Sigmoid colon (tissue), 7 donors: ENCODE measurements around the gene RNASE13. TPM values are rescaled to one million over a fixed set of nuclear protein-coding genes. Genes with fewer than 3 reads are reported as not detected.

Experiments
- DNase-seq: peaks from one replicate; pipeline ENCODE4 v3.0.0-alpha.2; 2019
- H3K27ac ChIP-seq, 4 donors: fragments of 200-600 bp; sonication (generic); one replicate each; pipeline ENCODE4 v1.5.1; 2016 to 2019; ENCODE audit warnings: mild to moderate bottlenecking in 1 of 4
- H3K27me3 ChIP-seq, 3 donors: fragments of 200-600 bp; sonication (generic); one replicate each; pipeline ENCODE4 v1.5.1; 2019; ENCODE audit warnings: mild to moderate bottlenecking in 1 of 3
- H3K36me3 ChIP-seq, 4 donors: fragments of 200-600 bp; sonication (generic); one replicate each; pipeline ENCODE4 v1.5.1; 2016 to 2019
- H3K4me1 ChIP-seq, 4 donors: fragments of 200-600 bp; sonication (generic); one replicate each; pipeline ENCODE4 v1.5.1; 2017 to 2019
- H3K4me3 ChIP-seq, 4 donors: fragments of 200-600 bp; sonication (generic); one replicate each; pipeline ENCODE4 v1.5.1; 2017 to 2019; ENCODE audit warnings: mild to moderate bottlenecking in 2 of 4, moderate library complexity in 1 of 4
- H3K9me3 ChIP-seq, 4 donors: fragments of 200-600 bp in 3 of 4; sonication (generic) in 3 of 4; one replicate each; pipeline versions ENCODE4 v1.5.1 to v1.6.1; 2013 to 2019
- EP300 ChIP-seq, 4 donors: sonication (generic); formaldehyde crosslinking; IDR thresholded peaks; one replicate each; pipeline ENCODE4 v1.6.1; 2017; ENCODE audit warnings: antibody characterized with exemption in 4 of 4
- POLR2A ChIP-seq, 2 donors: fragments of 450-650 bp; IDR thresholded peaks; one replicate each; pipeline ENCODE4 v1.6.1; 2016; ENCODE audit warnings: antibody characterized with exemption in 2 of 2, mild to moderate bottlenecking in 2 of 2, moderate library complexity in 2 of 2
- POLR2AphosphoS5 ChIP-seq, 4 donors: sonication (generic); formaldehyde crosslinking; IDR thresholded peaks; one replicate each; pipeline ENCODE4 v1.6.1; 2017; ENCODE audit warnings: antibody characterized with exemption in 4 of 4
- whole genome bisulfite sequencing, 2 donors: extraction: QIAGEN DNeasy Blood & Tissue Kit; methylation state at CpG; one replicate each; pipeline ENCODE4 v1.1.7; 2013; 5-methylcytosine and 5-hydroxymethylcytosine counted together
- intact Hi-C: fragments of 100-400 bp; cut with DNase I; formaldehyde crosslinking; loops from one replicate; pipeline ENCODE4 v1.15.1; 2023
- polyA plus RNA-seq, 3 donors: library from polyadenylated mRNA; stranded (reverse); fragments of 200-250 nt; gene quantifications; one replicate each; pipeline ENCODE4 v1.2.3, GENCODE V29; 2013
- total RNA-seq, 4 donors: library from RNA; depleted of rRNA; stranded (reverse); fragments of >200 nt; gene quantifications; one replicate each; pipeline ENCODE4 v1.1.0, GENCODE V29; 2016
- TF ChIP-seq, protein P1 (sequence below), 4 experiments: fragments of 450-650 bp in 3 of 4; fragments of 200-600 bp in 1 of 4; IDR thresholded peaks; one replicate each; pipeline ENCODE4 v1.5.1; 2016 to 2019; ENCODE audit warnings: antibody characterized with exemption in 4 of 4, mild to moderate bottlenecking in 3 of 4, moderate library complexity in 2 of 4
- donor health status: healthy with polysubstance abuse.
- donor health status: Bipolar disorder and iron deficiency.
- donor health status: healthy.

Gene RNASE13
- total and polyA plus RNA-seq, 7 donors, result not detected

- H3K36me3 ChIP-seq, result peaks cover 35 to 46% (median 41%) of the 10 kb centered on the region in 4 donors
- WGBS, 2 donors, result 15 to 64% methylated on average over 3 of the region's 3 CpGs
- intact Hi-C loops, result loop anchor here (10.0 kb wide), 1 partner anchor 457 kb away; the partner anchor contains the start of gene CHD8
These were observed 36.5 kb downstream of the RNASE13 start for GRCh38 chr14:20998139-20998538.

DNA sequence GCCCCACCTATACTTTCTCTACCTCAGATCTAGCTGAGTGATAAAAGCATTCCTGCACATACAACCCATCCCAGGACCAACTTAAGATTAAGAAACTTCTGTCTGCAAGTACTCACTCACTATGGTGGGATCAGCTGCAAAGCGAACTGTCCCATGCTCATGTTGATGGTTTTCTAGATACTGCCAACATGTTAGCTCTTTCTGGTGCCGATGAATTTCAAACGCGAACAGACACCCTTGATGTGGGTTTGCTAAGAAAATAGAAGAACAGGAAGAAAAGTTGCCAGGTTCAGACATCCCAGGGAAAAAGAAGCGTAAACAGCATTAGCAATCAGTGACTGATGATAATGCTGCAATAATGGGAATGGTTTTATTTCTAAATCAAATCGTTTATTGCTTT is 37.0 kb downstream of the RNASE13 start:
- Histone ChIP-seq H3K36me3 (peaks cover 40 to 52% (median 45%) of the 10 kb centered on the region in 4 donors), H3K9me3 (no peaks in the 10 kb centered on the region), H3K4me3 (no peak overlapping the region), H3K4me1 (peaks cover 0 to 12% (median 9%) of the 10 kb centered on the region in 4 donors), H3K27ac (no peak overlapping the region), H3K27me3 (no peaks in the 10 kb centered on the region)
- TF ChIP-seq POLR2A (IDR thresholded peaks at IDR 0.05) (no peak), EP300 (IDR thresholded peaks at IDR 0.05) (no peak), POLR2AphosphoS5 (IDR thresholded peaks at IDR 0.05) (no peak)
- TF ChIP-seq, protein P1, sequence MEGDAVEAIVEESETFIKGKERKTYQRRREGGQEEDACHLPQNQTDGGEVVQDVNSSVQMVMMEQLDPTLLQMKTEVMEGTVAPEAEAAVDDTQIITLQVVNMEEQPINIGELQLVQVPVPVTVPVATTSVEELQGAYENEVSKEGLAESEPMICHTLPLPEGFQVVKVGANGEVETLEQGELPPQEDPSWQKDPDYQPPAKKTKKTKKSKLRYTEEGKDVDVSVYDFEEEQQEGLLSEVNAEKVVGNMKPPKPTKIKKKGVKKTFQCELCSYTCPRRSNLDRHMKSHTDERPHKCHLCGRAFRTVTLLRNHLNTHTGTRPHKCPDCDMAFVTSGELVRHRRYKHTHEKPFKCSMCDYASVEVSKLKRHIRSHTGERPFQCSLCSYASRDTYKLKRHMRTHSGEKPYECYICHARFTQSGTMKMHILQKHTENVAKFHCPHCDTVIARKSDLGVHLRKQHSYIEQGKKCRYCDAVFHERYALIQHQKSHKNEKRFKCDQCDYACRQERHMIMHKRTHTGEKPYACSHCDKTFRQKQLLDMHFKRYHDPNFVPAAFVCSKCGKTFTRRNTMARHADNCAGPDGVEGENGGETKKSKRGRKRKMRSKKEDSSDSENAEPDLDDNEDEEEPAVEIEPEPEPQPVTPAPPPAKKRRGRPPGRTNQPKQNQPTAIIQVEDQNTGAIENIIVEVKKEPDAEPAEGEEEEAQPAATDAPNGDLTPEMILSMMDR (IDR thresholded peaks at IDR 0.05), result no peak
- intact Hi-C loops, result loop anchor here (10.0 kb wide), 1 partner anchor 457 kb away; the partner anchor contains the start of gene CHD8
- DNase-seq, result no peak
- 15 to 55% methylated on average over 6 of the region's 6 CpGs for WGBS, 2 donors

More at GRCh38 chr14:20998139-20998538, 36.5 kb downstream of the RNASE13 start:
- TF ChIP-seq POLR2A (IDR thresholded peaks at IDR 0.05) (no peak), POLR2AphosphoS5 (IDR thresholded peaks at IDR 0.05) (no peak), EP300 (IDR thresholded peaks at IDR 0.05) (no peak)
- TF ChIP-seq, protein P1 (IDR thresholded peaks at IDR 0.05), result no peak
- Histone ChIP-seq H3K4me1 (peaks cover 0 to 12% (median 9%) of the 10 kb centered on the region in 4 donors), H3K27ac (peak overlapping the region in 1 of 4 donors; percentile 51), H3K4me3 (no peak overlapping the region), H3K9me3 (no peaks in the 10 kb centered on the region), H3K27me3 (no peaks in the 10 kb centered on the region)
- no peak for DNase-seq

DNA sequence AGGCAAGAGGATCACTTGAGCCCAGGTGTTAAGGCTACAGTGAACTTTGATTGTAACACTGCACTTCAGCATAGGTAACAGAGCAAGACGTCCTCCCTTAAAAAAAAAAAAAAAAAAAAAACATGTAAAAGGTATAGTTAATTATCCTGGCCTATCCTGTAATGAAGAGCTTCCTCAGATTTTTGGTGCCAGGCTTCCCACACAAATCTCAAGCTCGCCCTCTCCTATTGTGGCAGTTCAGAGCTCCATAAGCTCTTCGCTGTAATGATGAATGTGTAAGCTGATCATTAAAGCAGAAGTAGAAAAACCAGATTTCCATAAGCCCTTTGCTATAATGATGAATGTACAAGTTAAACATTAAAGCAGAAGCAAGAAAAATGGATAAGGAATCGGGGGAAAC is 37.5 kb downstream of the RNASE13 start:
- no peak for TF ChIP-seq POLR2AphosphoS5 (IDR thresholded peaks at IDR 0.05)
- no peak for TF ChIP-seq EP300 (IDR thresholded peaks at IDR 0.05)
- TF ChIP-seq POLR2A (IDR thresholded peaks at IDR 0.05), result no peak
- 15 to 65% methylated on average over 4 of the region's 4 CpGs for WGBS, 2 donors
- DNase-seq, result no peak
- H3K27me3 ChIP-seq, result no peaks in the 10 kb centered on the region
- H3K27ac ChIP-seq, result no peak overlapping the region
- H3K9me3 ChIP-seq, result no peaks in the 10 kb centered on the region
- H3K4me3 ChIP-seq, result no peak overlapping the region
- intact Hi-C loops, result loop anchor here (10.0 kb wide), 1 partner anchor 458 kb away; the partner anchor contains the start of gene CHD8
- H3K36me3 ChIP-seq, result peaks cover 42 to 56% (median 49%) of the 10 kb centered on the region in 4 donors
- H3K4me1 ChIP-seq, result peaks cover 0 to 14% (median 9%) of the 10 kb centered on the region in 4 donors

DNA sequence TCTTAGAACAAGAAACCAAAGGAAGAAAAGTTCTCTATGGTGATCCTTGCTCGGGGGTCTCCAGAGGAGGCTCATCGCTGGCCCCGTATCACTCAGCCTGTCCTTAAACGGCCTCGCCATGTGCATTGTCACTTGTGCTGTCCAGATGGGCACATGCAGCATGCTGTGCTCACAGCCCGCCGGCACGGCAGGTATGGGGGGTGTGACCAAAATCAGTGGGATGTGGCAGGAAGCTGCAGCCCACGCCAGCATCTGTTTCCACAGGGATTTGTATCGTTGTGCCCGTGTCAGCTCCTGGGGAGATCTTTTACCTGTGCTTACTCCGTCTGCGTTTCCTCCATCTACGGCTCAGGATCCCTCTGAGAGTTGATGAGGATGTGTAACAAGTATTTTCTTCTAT is 38.1 kb downstream of the RNASE13 start:
- Histone ChIP-seq H3K27me3 (no peaks in the 10 kb centered on the region), H3K4me3 (no peak overlapping the region), H3K9me3 (no peaks in the 10 kb centered on the region), H3K27ac (no peak overlapping the region), H3K36me3 (peaks cover 42 to 59% (median 54%) of the 10 kb centered on the region in 4 donors), H3K4me1 (peaks cover 0 to 20% (median 15%) of the 10 kb centered on the region in 4 donors)
- no peak for DNase-seq
- TF ChIP-seq, protein P1 (IDR thresholded peaks at IDR 0.05), result no peak
- TF ChIP-seq POLR2A (IDR thresholded peaks at IDR 0.05) (no peak), POLR2AphosphoS5 (IDR thresholded peaks at IDR 0.05) (no peak), EP300 (IDR thresholded peaks at IDR 0.05) (no peak)
- WGBS, 2 donors, result 19 to 72% methylated on average over 14 of the region's 14 CpGs
- intact Hi-C loops, result loop anchor here (10.0 kb wide), 1 partner anchor 458 kb away; the partner anchor contains the start of gene CHD8

- intact Hi-C loops, result loop anchor here (10.0 kb wide), 1 partner anchor 465 kb away; the partner anchor contains the start of gene CHD8
- Histone ChIP-seq H3K27me3 (no peaks in the 10 kb centered on the region), H3K36me3 (peaks cover 22 to 35% (median 31%) of the 10 kb centered on the region in 4 donors), H3K4me3 (peak within 1 kb of the TSS; percentile 67 to 88 (median 76)), H3K27ac (peak within 1 kb of the TSS; percentile 81 to 86 (median 84)), H3K9me3 (no peaks in the 10 kb centered on the region), H3K4me1 (peaks cover 0 to 38% (median 25%) of the 10 kb centered on the region in 4 donors)
- WGBS, 2 donors, result 1% methylated on average over 42 of the region's 42 CpGs
- DNase-seq, result peak; percentile 98
- TF ChIP-seq POLR2A (IDR thresholded peaks at IDR 0.05) (peak; percentile 75 to 79), POLR2AphosphoS5 (IDR thresholded peaks at IDR 0.05) (peak; percentile 54 to 92 (median 78)), EP300 (IDR thresholded peaks at IDR 0.05) (no peak)
- TF ChIP-seq, protein P1 (IDR thresholded peaks at IDR 0.05), result peak in 2 of 4 experiments; percentile 11 to 25
These were observed 44.6 kb downstream of the RNASE13 start, which contains the start of gene METTL17 for GRCh38 chr14:20989787-20990600. TSS of gene METTL17 (plus strand) at chr14:20989980. CDS start at chr14:20990003, 23 bp downstream.
